Panc1 (cell line): Measurements from ENCODE around the gene RASSF8. TPM values are rescaled to one million over a fixed set of nuclear protein-coding genes. Genes with fewer than 3 reads are reported as not detected.
A peak's percentile ranks its signal among the peaks of the same experiment; 100 is the strongest.
"Not testable (repeated sequence)": the region's sequence is repeated elsewhere in the genome, so short reads cannot be mapped to it uniquely, and the experiment has no call there.

Source experiments
- ATAC-seq: fragments of 200-7000 bp; cut with Tn5 transposase; 2 replicates; pipeline ENCODE4 v1.9.1; 2020; ENCODE audit warnings: mild to moderate bottlenecking, moderate library complexity
- BruUV-seq: library from RNA; stranded (reverse); fragments of 400-500 nt; replicated peaks from 2 replicates; lab custom pipeline; 2021; lab: Mats Ljungman, UMichigan
- CTCF ChIA-PET: fragments of 300-600 bp; sonication (Branson Sonifier 250); formaldehyde crosslinking; loops from one replicate; lab custom pipeline; 2022; ENCODE audit warnings: antibody characterized with exemption; lab: Charles Lee
- POLR2A ChIA-PET: fragments of 300-600 bp; sonication (Branson Sonifier 250); formaldehyde crosslinking; loops from one replicate; lab custom pipeline; 2022; ENCODE audit warnings: antibody characterized with exemption; lab: Charles Lee
- DNase-seq: peaks from one replicate; pipeline ENCODE4 v3.0.0-alpha.2; 2010; ENCODE audit warnings: low read depth, low spot score
- H3K27ac ChIP-seq: 2 replicates; pipeline ENCODE4 v1.5.1; 2011; ENCODE audit warnings: mild to moderate bottlenecking, low read length, inconsistent platforms
- H3K27me3 ChIP-seq: fragments of 200-500 bp; sonication (Bioruptor generic); 2 replicates; pipeline ENCODE4 v1.6.0; 2014; ENCODE audit warnings: low read length, inconsistent platforms; ENCODE audit not compliant: control insufficient read depth, insufficient read depth
- H3K36me3 ChIP-seq: fragments of 200-500 bp; sonication (Bioruptor generic); 2 replicates; pipeline ENCODE4 v1.5.1; 2014; ENCODE audit warnings: inconsistent platforms, mild to moderate bottlenecking, low read length, moderate library complexity; ENCODE audit not compliant: control insufficient read depth, insufficient read depth
- H3K4me1 ChIP-seq: 2 replicates; pipeline ENCODE4 v1.5.1; 2011; ENCODE audit warnings: inconsistent platforms, mild to moderate bottlenecking, low read length, moderate library complexity; ENCODE audit not compliant: control insufficient read depth, insufficient read depth
- H3K4me3 ChIP-seq, 2 experiments: 2 replicates each; pipeline ENCODE4 v1.5.1; 2011 to 2012; ENCODE audit warnings: low read depth in 2 of 2, low read length in 2 of 2, mild to moderate bottlenecking in 2 of 2, inconsistent platforms in 1 of 2, moderate library complexity in 1 of 2
- H3K9me3 ChIP-seq: fragments of 200-500 bp; sonication (Bioruptor generic); 2 replicates; pipeline ENCODE4 v1.5.1; 2014; ENCODE audit warnings: low read depth, mild to moderate bottlenecking, inconsistent platforms, low read length, moderate library complexity; ENCODE audit not compliant: control insufficient read depth, insufficient read depth
- POLR2AphosphoS5 ChIP-seq: IDR thresholded peaks from 2 replicates; pipeline ENCODE4 v1.6.1; 2012; ENCODE audit warnings: mild to moderate bottlenecking, low read depth, low read length, moderate library complexity
- SIN3A ChIP-seq: IDR thresholded peaks from 2 replicates; pipeline ENCODE4 v1.6.1; 2012; ENCODE audit warnings: low read depth, mild to moderate bottlenecking, low read length, moderate library complexity, borderline replicate concordance; ENCODE audit not compliant: insufficient read depth
- TCF7L2 ChIP-seq: IDR thresholded peaks from 2 replicates; pipeline ENCODE4 v1.6.1; 2011; ENCODE audit warnings: mild to moderate bottlenecking, low read depth, low read length, inconsistent platforms
- in situ Hi-C: cut with HindIII; loops from 2 replicates; pipeline ENCODE4 v1.10.0; 2016; ENCODE audit warnings: low sequenced_read_pairs, low pct_unique_long_range_greater_than_20kb
- intact Hi-C: fragments of 100-400 bp; cut with micrococcal nuclease; formaldehyde crosslinking; loops from one replicate; pipeline ENCODE4 v1.10.0; 2022; ENCODE audit not compliant: unreplicated experiment
- total RNA-seq: library from RNA; stranded (reverse); gene quantifications from one replicate; pipeline ENCODE4 v1.2.1, GENCODE V29; 2021; ENCODE audit not compliant: unreplicated experiment
- TF ChIP-seq, protein P1 (sequence below): fragments of 450-650 bp; IDR thresholded peaks from 2 replicates; pipeline ENCODE4 v1.5.1; 2017; ENCODE audit warnings: mild to moderate bottlenecking
- TF ChIP-seq, protein P2 (sequence below), 2 experiments: IDR thresholded peaks; 2 replicates each; pipeline ENCODE4 v1.6.1; 2011 to 2012; ENCODE audit warnings: low read depth in 2 of 2, control low read depth in 1 of 2, low read length in 1 of 2, mild to moderate bottlenecking in 1 of 2, moderate library complexity in 1 of 2; ENCODE audit not compliant: insufficient read depth in 1 of 2

Gene RASSF8
- total RNA-seq, 1 experiment from 2014 or later, result 103 TPM

DNA sequence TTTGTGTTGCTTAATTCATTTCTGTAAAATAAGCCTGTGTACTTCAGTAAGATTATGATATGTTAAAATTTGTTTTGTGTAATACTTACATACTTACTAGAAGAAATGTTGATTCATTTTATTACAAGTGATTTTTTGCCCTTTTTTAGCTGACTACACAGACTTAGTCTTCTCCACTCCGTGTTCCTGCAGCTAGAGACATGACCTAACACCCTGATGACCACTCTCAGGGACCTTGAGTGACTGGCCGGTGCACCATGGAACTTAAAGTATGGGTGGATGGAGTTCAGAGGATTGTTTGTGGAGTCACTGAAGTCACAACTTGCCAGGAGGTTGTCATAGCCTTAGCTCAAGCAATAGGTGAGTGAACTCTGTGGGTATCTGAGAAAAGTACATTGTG lies 96.6 kb downstream of the RASSF8 start:
- Histone ChIP-seq H3K27me3 (no peaks in the 10 kb centered on the region), H3K4me1 (peaks cover 45% of the 10 kb centered on the region), H3K4me3 (no peak overlapping the region), H3K9me3 (no peaks in the 10 kb centered on the region), H3K36me3 (no peaks in the 10 kb centered on the region), H3K27ac (peak overlapping the region; percentile 60; the same call in 1 of the 2 replicates)
- CTCF ChIA-PET, result no interaction called here
- no peak for DNase-seq
- TF ChIP-seq SIN3A (no peak), TCF7L2 (no peak), POLR2AphosphoS5 (no peak)
- TF ChIP-seq, protein P1, sequence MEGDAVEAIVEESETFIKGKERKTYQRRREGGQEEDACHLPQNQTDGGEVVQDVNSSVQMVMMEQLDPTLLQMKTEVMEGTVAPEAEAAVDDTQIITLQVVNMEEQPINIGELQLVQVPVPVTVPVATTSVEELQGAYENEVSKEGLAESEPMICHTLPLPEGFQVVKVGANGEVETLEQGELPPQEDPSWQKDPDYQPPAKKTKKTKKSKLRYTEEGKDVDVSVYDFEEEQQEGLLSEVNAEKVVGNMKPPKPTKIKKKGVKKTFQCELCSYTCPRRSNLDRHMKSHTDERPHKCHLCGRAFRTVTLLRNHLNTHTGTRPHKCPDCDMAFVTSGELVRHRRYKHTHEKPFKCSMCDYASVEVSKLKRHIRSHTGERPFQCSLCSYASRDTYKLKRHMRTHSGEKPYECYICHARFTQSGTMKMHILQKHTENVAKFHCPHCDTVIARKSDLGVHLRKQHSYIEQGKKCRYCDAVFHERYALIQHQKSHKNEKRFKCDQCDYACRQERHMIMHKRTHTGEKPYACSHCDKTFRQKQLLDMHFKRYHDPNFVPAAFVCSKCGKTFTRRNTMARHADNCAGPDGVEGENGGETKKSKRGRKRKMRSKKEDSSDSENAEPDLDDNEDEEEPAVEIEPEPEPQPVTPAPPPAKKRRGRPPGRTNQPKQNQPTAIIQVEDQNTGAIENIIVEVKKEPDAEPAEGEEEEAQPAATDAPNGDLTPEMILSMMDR, result no peak
- TF ChIP-seq, protein P2, sequence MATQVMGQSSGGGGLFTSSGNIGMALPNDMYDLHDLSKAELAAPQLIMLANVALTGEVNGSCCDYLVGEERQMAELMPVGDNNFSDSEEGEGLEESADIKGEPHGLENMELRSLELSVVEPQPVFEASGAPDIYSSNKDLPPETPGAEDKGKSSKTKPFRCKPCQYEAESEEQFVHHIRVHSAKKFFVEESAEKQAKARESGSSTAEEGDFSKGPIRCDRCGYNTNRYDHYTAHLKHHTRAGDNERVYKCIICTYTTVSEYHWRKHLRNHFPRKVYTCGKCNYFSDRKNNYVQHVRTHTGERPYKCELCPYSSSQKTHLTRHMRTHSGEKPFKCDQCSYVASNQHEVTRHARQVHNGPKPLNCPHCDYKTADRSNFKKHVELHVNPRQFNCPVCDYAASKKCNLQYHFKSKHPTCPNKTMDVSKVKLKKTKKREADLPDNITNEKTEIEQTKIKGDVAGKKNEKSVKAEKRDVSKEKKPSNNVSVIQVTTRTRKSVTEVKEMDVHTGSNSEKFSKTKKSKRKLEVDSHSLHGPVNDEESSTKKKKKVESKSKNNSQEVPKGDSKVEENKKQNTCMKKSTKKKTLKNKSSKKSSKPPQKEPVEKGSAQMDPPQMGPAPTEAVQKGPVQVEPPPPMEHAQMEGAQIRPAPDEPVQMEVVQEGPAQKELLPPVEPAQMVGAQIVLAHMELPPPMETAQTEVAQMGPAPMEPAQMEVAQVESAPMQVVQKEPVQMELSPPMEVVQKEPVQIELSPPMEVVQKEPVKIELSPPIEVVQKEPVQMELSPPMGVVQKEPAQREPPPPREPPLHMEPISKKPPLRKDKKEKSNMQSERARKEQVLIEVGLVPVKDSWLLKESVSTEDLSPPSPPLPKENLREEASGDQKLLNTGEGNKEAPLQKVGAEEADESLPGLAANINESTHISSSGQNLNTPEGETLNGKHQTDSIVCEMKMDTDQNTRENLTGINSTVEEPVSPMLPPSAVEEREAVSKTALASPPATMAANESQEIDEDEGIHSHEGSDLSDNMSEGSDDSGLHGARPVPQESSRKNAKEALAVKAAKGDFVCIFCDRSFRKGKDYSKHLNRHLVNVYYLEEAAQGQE (IDR thresholded peaks at IDR 0.05; ENCODE audit: insufficient read depth in 1 of 2, low read depth in 2 of 2, low read length in 1 of 2), result no peak
- BruUV-seq, result no TSS peak
- intact Hi-C loops (no loop called here), in situ Hi-C loops (no loop called here)
- POLR2A ChIA-PET, result interaction anchor here (0.7 kb wide), 1 partner anchor 31 kb away, joined by 3 read pairs; no protein-coding TSS in a partner anchor
- ATAC-seq, result 0 out of 2 replicates have a peak, but pooled peaks have one; percentile 36

DNA sequence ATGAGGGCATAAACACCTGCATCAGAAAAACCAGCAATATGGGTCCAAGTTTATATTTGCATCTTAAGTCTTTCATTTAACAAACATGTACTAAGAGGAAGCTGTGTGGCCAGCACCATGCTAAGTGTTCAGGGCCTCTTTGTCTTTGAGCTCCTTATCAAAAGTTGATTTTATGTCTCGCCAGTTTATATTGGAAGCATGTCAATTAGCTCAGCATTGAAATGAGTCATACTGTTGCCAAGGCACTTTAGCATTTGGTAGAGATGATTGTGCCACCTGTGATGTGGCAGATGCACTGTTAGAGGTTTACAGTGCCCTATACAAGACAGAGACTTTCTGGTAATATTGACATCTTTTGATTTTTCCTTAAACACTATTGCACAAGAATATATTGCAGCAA lies 97.9 kb downstream of the RASSF8 start:
- Histone ChIP-seq H3K27me3 (no peaks in the 10 kb centered on the region), H3K36me3 (no peaks in the 10 kb centered on the region), H3K27ac (0 out of 2 replicates have a peak overlapping the region, but pooled peaks have one; percentile 14), H3K4me3 (no peak overlapping the region), H3K9me3 (no peaks in the 10 kb centered on the region), H3K4me1 (peaks cover 42% of the 10 kb centered on the region)
- POLR2A ChIA-PET, result interaction anchor here (0.6 to 1.1 kb wide), 4 partner anchors 12 to 70 kb away, joined by 3 to 5 read pairs (median 4); no protein-coding TSS in a partner anchor
- TF ChIP-seq, protein P2 (IDR thresholded peaks at IDR 0.05; ENCODE audit: insufficient read depth in 1 of 2, low read depth in 2 of 2, low read length in 1 of 2), result no peak
- TF ChIP-seq POLR2AphosphoS5, result no peak; the same call in 1 of the 2 replicates
- TF ChIP-seq TCF7L2, result peak; percentile 81
- DNase-seq (no peak), ATAC-seq (peak; percentile 80)
- BruUV-seq, result no TSS peak
- intact Hi-C loops, result no loop called here
- in situ Hi-C loops, result no loop called here
- CTCF ChIA-PET, result interaction anchor here (0.6 to 0.9 kb wide), 4 partner anchors 9 to 57 kb away, joined by 3 read pairs; no protein-coding TSS in a partner anchor

DNA sequence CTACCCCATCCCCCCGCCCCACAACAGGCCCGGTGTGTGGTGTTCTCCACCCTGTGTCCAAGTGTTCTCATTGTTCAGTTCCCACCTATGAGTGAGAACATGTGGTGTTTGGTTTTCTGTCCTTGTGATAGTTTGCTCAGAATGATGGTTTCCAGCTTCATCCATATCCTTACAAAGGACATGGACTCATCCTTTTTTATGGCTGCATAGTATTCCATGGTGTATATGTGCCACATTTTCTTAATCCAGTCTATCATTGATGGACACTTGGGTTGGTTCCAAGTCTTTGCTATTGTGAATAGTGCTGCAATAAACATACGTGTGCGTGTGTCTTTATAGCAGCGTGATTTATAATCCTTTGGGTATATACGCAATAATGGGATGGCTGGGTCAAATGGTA lies 98.8 kb downstream of the RASSF8 start:
- H3K4me3 ChIP-seq, H3K9me3 ChIP-seq, H3K27ac ChIP-seq, BruUV-seq, DNase-seq, H3K36me3 ChIP-seq, H3K27me3 ChIP-seq, in situ Hi-C loops, intact Hi-C loops, ATAC-seq: not testable (repeated sequence)
- ChIA-PET POLR2A (interaction anchor here (0.6 to 0.7 kb wide), 2 partner anchors 23 to 69 kb away, joined by 3 to 4 read pairs; no protein-coding TSS in a partner anchor), CTCF (interaction anchor here (0.6 kb wide), 1 partner anchor 670 kb away, joined by 3 read pairs; no protein-coding TSS in a partner anchor)
- peaks cover 47% of the 10 kb centered on the region for H3K4me1 ChIP-seq
